ENCODE measurements around the gene BRIP1. TPM values are rescaled to one million over a fixed set of nuclear protein-coding genes. Genes with fewer than 3 reads are reported as not detected.

Gene BRIP1
- total and polyA plus RNA-seq, 10 of the 15 experiments (the other 5 are each of a cell fraction or from before 2014, with no cell fraction given) = 4.0 to 24.2 (median 12.8) TPM

GRCh38 chr17:61875285-61875684 lies 12.0 kb upstream of the BRIP1 start:
- H3K36me3 ChIP-seq (ENCODE audit: control insufficient read depth in 2 of 2, insufficient read depth in 2 of 2, low read length in 1 of 2) = peaks cover 3 to 15% of the 10 kb centered on the region in 2 experiments
- intact Hi-C loops (cut with micrococcal nuclease; ENCODE audit: unreplicated experiment) (no loop called here), in situ Hi-C loops (cut with MboI) (no loop called here)
- H2AFZ ChIP-seq (ENCODE audit: control insufficient read depth, low read depth, low read length) = no peak overlapping the region
- H3K27me3 ChIP-seq (replicated peaks in 1 of 2; ENCODE audit: control insufficient read depth in 2 of 2, insufficient read depth in 2 of 2, low read length in 1 of 2) = no peaks in the 10 kb centered on the region
- DNase-seq (ENCODE audit: low read depth, low spot score) (no peak), ATAC-seq (peak; percentile 47), FAIRE-seq (no peak)
- H4K20me1 ChIP-seq (ENCODE audit: control insufficient read depth, insufficient read depth) = no peaks in the 10 kb centered on the region
- ChIA-PET RAD21 (ENCODE audit: unreplicated experiment) (interaction anchor here (2.0 kb wide), 1 partner anchor 234 kb away, joined by 7 read pairs; no protein-coding TSS in a partner anchor), POLR2A (interaction anchor here (0.6 kb wide), 1 partner anchor 236 kb away, joined by 11 read pairs; no protein-coding TSS in a partner anchor), CTCF (interaction anchor here (0.5 to 1.8 kb wide), 3 partner anchors 13 to 234 kb away, joined by 3 to 10 read pairs (median 4); no protein-coding TSS in a partner anchor), SMC1A (ENCODE audit: uncharacterized antibody, unreplicated experiment) (interaction anchor here (0.8 to 1.2 kb wide), 3 partner anchors 15 to 238 kb away, joined by 3 to 7 read pairs (median 3); no protein-coding TSS in a partner anchor)
- WGBS (ENCODE audit: insufficient coverage, insufficient replicate concordance, low lambda C conversion rate, missing lambda C conversion rate) = 42% methylated on average over 1 of the region's 1 CpG
- no peak overlapping the region for H3K27ac ChIP-seq (ENCODE audit: control insufficient read depth, insufficient read depth)
- H3K9me3 ChIP-seq (replicated peaks; ENCODE audit: control insufficient read depth, insufficient read depth, low read length) = no peaks in the 10 kb centered on the region
- no peaks in the 10 kb centered on the region for H3K79me2 ChIP-seq (ENCODE audit: control insufficient read depth, insufficient read depth, low read length)
- TF ChIP-seq FOS (IDR thresholded peaks at IDR 0.05; ENCODE audit: borderline replicate concordance, extremely low read depth, insufficient read length) (no peak), ETV6 (conservative IDR thresholded peaks at IDR 0.05 in 1 of 2, IDR thresholded peaks at IDR 0.05 in 1 of 2; ENCODE audit: borderline replicate concordance in 1 of 2, low read depth in 1 of 2) (peak in 1 of 2 experiments; percentile 88; a peak in 1 of 4 replicates), JUNB (IDR thresholded peaks at IDR 0.05) (peak; percentile 62), RFX5 (IDR thresholded peaks at IDR 0.05; ENCODE audit: low read depth, low read length) (no peak)
- no peak overlapping the region for H3K4me3 ChIP-seq
- no peaks in the 10 kb centered on the region for H3K4me1 ChIP-seq (ENCODE audit: control insufficient read depth, insufficient read depth, low read length)
- no TSS peak for BruUV-seq (replicated peaks)
- no peak overlapping the region for H3K4me2 ChIP-seq (ENCODE audit: control insufficient read depth, insufficient read depth)
- no peak overlapping the region for H3K9ac ChIP-seq (ENCODE audit: control insufficient read depth, insufficient read depth, low read length)

DNA sequence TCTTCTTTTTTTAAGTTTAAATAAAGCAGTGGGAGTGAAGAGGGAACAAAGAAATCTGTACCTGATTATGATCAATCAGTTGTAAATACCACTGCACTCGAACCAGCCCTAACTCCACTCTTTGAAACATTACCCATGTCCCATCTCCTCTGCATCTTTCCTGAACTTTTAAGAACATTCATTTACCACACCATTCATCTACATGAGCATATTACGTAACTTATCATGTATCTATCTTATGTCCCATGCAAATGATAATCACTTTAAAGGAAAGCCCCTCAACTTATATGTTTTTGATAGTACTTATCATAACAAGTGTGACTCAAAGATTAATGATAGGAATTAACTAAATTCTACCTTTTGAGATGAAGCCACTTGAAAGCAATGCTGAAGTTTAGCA lies 10.7 kb upstream of the BRIP1 start:
- intact Hi-C loops (cut with micrococcal nuclease; ENCODE audit: unreplicated experiment) = no loop called here
- WGBS (ENCODE audit: insufficient coverage, insufficient replicate concordance, low lambda C conversion rate, missing lambda C conversion rate) = 95% methylated on average over 2 of the region's 2 CpGs
- Histone ChIP-seq H3K4me2 (ENCODE audit: control insufficient read depth, insufficient read depth) (no peak overlapping the region), H3K79me2 (ENCODE audit: control insufficient read depth, insufficient read depth, low read length) (no peaks in the 10 kb centered on the region), H3K27me3 (replicated peaks in 1 of 2; ENCODE audit: control insufficient read depth in 2 of 2, insufficient read depth in 2 of 2, low read length in 1 of 2) (no peaks in the 10 kb centered on the region), H3K4me1 (ENCODE audit: control insufficient read depth, insufficient read depth, low read length) (no peaks in the 10 kb centered on the region), H3K36me3 (ENCODE audit: control insufficient read depth in 2 of 2, insufficient read depth in 2 of 2, low read length in 1 of 2) (peaks cover 3 to 15% of the 10 kb centered on the region in 2 experiments), H3K9me3 (replicated peaks; ENCODE audit: control insufficient read depth, insufficient read depth, low read length) (no peaks in the 10 kb centered on the region), H2AFZ (ENCODE audit: control insufficient read depth, low read depth, low read length) (no peak overlapping the region), H3K4me3 (no peak overlapping the region), H3K9ac (ENCODE audit: control insufficient read depth, insufficient read depth, low read length) (no peak overlapping the region), H4K20me1 (ENCODE audit: control insufficient read depth, insufficient read depth) (no peaks in the 10 kb centered on the region), H3K27ac (ENCODE audit: control insufficient read depth, insufficient read depth) (no peak overlapping the region)
- ChIA-PET POLR2A (no interaction called here), CTCF (interaction anchor here (0.8 to 1.1 kb wide), 4 partner anchors 11 to 237 kb away, joined by 3 to 4 read pairs (median 4); partner anchors contain the start of gene BRIP1), SMC1A (ENCODE audit: uncharacterized antibody, unreplicated experiment) (interaction anchor here (1.0 to 1.9 kb wide), 2 partner anchors 11 to 238 kb away, joined by 4 to 21 read pairs; partner anchors contain the start of gene BRIP1), RAD21 (ENCODE audit: unreplicated experiment) (interaction anchor here (0.6 to 2.0 kb wide), 3 partner anchors 18 to 235 kb away, joined by 4 to 7 read pairs (median 6); no protein-coding TSS in a partner anchor)
- no TSS peak for BruUV-seq (replicated peaks)
- no peak for ATAC-seq
- no peak for DNase-seq (ENCODE audit: low read depth, low spot score)
- FAIRE-seq = no peak
- in situ Hi-C loops (cut with MboI) = no loop called here
- no peak for TF ChIP-seq NBN (IDR thresholded peaks at IDR 0.05)
- no peak for TF ChIP-seq MYB (IDR thresholded peaks at IDR 0.05; ENCODE audit: borderline replicate concordance, low read depth, low read length)
- TF ChIP-seq, protein P1, sequence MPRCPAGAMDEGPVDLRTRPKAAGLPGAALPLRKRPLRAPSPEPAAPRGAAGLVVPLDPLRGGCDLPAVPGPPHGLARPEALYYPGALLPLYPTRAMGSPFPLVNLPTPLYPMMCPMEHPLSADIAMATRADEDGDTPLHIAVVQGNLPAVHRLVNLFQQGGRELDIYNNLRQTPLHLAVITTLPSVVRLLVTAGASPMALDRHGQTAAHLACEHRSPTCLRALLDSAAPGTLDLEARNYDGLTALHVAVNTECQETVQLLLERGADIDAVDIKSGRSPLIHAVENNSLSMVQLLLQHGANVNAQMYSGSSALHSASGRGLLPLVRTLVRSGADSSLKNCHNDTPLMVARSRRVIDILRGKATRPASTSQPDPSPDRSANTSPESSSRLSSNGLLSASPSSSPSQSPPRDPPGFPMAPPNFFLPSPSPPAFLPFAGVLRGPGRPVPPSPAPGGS (IDR thresholded peaks at IDR 0.05; ENCODE audit: borderline replicate concordance, insufficient read depth, low read depth, low read length, poor library complexity, severe bottlenecking) = no peak
- no peak for TF ChIP-seq SMARCA5 (IDR thresholded peaks at IDR 0.05)
- TF ChIP-seq RBBP5 (conservative IDR thresholded peaks at IDR 0.05) = no peak
- no peak for TF ChIP-seq NFYA (IDR thresholded peaks at IDR 0.05; ENCODE audit: borderline replicate concordance, low read depth, low read length)
- no peak for TF ChIP-seq POLR2AphosphoS5 (IDR thresholded peaks at IDR 0.05; ENCODE audit: low read length)
- no peak for TF ChIP-seq ZNF687 (IDR thresholded peaks at IDR 0.05)
